ENCODE measurements around the gene PRIMA1. TPM values are rescaled to one million over a fixed set of nuclear protein-coding genes. Genes with fewer than 3 reads are reported as not detected.

The PRIMA1 gene
- total and polyA plus RNA-seq, 2 experiments from 2014 or later, result 0.53 to 5.7 TPM

DNA sequence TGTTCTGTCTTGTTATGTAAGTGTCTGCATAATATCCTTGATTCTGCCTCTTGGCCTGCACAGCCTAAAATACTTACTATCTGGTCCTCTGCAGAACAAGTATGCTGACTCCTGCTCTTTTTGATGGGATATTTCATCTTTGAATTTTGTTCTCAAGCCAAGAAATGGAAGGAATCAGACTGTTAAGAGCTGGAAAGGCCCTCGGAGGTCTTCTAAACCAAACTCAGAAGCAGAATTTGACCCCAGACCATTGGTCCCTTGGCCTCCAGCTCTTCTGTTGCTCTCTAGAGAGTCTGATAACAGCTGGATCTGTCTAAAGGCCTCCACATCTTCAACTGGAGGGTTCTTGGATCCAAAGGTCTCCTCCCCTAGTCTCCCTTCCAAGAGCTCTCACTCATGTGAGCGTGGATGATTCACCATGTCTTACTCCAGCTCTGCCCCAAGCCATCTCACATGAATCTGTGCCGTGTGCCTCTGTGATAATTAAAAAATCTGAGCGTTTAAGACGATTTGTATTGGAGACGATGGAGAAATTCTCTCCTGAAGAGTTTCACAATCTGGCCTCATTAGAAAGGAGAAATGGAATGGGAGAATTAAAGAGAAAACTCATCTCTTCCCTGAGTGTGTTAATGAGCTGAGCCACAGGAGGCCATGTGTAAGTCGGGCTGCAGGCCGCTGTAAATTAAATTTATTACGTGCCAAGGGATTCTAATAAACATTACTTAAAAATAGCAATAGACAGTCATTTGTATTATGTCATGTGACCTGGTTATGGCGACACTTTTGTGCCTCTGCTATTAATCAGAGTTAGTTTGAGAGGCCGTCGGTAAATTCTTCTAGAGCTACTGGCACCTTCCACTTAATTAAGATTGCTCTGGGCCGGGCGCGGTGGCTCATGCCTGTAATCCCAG is 15.4 kb upstream of the PRIMA1 start:
- Histone ChIP-seq H3K36me3 (no peaks in the 10 kb centered on the region), H3K9me3 (ENCODE audit: low read depth) (no peaks in the 10 kb centered on the region), H3K27me3 (no peaks in the 10 kb centered on the region), H3K4me1 (ENCODE audit: low read depth) (no peaks in the 10 kb centered on the region), H3K27ac (no peak overlapping the region), H3K4me3 (no peak overlapping the region)
- no peak for DNase-seq (ENCODE audit: low read depth in 1 of 2, low spot score in 1 of 2)
- TF ChIP-seq, protein P1, sequence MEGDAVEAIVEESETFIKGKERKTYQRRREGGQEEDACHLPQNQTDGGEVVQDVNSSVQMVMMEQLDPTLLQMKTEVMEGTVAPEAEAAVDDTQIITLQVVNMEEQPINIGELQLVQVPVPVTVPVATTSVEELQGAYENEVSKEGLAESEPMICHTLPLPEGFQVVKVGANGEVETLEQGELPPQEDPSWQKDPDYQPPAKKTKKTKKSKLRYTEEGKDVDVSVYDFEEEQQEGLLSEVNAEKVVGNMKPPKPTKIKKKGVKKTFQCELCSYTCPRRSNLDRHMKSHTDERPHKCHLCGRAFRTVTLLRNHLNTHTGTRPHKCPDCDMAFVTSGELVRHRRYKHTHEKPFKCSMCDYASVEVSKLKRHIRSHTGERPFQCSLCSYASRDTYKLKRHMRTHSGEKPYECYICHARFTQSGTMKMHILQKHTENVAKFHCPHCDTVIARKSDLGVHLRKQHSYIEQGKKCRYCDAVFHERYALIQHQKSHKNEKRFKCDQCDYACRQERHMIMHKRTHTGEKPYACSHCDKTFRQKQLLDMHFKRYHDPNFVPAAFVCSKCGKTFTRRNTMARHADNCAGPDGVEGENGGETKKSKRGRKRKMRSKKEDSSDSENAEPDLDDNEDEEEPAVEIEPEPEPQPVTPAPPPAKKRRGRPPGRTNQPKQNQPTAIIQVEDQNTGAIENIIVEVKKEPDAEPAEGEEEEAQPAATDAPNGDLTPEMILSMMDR (IDR thresholded peaks at IDR 0.05; ENCODE audit: low read depth, low read length), result no peak

DNA sequence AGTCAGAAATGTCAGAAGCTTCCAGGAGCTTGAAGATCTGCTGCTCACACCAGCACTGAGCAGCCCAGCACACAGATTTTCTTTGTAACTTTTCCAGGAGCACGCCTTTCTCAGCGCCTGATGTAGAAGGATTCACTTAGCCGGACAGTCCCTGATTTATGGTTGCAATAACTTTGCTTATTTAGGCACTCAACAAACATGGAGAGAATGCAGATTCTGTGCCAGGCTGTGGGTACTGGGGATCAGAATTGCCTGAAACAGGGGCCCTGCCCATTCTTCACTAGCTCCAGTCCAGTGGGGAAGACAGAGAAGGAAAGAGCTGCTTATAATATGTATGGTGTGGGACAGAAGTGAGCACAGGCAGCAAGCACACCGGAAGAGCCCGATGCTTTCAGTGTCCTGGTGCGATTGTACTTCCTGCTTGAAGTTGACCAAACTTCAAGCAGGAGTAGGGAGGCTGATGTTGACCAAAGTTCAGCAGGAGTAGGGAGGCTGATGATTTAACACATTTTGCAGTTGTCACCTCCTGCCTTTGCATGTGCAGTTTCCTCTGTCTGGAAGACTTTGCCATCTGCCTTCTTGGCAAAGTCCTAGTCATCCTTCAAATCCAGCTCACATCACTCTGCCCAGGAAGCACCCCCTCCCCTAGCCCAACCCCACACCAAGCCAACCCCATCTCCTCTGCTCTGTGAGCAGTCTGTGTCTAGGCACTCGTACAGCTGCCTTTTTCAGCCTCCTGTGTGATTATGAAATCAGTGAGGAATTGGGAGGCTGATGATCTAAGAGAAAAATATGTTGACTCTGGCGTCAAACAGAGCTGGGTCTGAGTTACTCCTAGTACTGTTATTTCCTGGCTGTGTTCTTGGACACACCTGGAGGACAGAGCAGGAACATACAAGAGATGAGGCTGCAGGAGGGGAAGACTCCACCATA is 12.0 kb upstream of the PRIMA1 start:
- TF ChIP-seq, protein P1 (IDR thresholded peaks at IDR 0.05; ENCODE audit: low read depth, low read length), result no peak
- Histone ChIP-seq H3K27me3 (no peaks in the 10 kb centered on the region), H3K4me1 (ENCODE audit: low read depth) (no peaks in the 10 kb centered on the region), H3K9me3 (ENCODE audit: low read depth) (no peaks in the 10 kb centered on the region), H3K27ac (no peak overlapping the region), H3K4me3 (no peak overlapping the region), H3K36me3 (no peaks in the 10 kb centered on the region)
- no peak for DNase-seq (ENCODE audit: low read depth in 1 of 2, low spot score in 1 of 2)

DNA sequence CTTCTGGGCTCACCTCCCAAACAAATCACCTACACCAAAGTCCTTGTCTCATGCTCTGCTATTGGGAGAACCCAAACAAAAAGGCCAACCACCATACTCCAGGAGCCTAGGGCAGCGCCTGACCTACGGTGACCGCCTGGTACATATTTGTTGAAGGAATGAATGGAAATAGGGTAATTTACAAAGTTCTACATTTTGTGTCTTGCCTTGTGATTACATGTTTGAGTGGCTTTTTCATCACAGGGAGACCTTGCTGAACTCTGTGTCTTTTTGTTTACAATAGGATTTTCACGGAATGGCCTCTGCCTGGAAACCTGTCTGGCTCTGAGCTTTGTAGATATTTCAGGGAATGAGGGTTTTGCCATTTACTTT is 11.3 kb upstream of the PRIMA1 start:
- H3K27me3 ChIP-seq, result no peaks in the 10 kb centered on the region
- no peaks in the 10 kb centered on the region for H3K4me1 ChIP-seq (ENCODE audit: low read depth)
- no peak for DNase-seq (ENCODE audit: low read depth in 1 of 2, low spot score in 1 of 2)
- no peak overlapping the region for H3K4me3 ChIP-seq
- H3K27ac ChIP-seq, result no peak overlapping the region
- no peaks in the 10 kb centered on the region for H3K36me3 ChIP-seq
- TF ChIP-seq, protein P1 (IDR thresholded peaks at IDR 0.05; ENCODE audit: low read depth, low read length), result no peak
- no peaks in the 10 kb centered on the region for H3K9me3 ChIP-seq (ENCODE audit: low read depth)

DNA sequence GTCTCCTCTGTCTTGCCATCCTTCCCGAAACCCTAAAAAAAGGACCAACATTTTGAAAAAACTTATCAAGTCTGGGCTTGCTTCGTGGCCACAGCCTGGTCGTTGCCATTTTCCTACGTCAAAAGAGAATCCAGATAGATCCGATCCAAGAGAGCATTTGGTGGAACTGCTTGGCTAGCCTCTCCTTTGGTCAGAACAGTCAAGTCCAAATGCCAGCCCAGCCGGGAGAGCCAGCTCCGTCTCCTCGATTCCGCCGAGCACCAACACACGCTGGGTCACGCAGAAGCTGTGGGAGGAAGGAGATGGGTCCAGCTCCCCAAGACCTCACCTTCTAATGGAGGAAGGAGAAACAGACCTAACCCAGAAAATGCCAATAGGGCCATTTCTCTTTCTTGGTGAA is 9.3 kb upstream of the PRIMA1 start:
- Histone ChIP-seq H3K27ac (no peak overlapping the region), H3K27me3 (no peaks in the 10 kb centered on the region), H3K4me1 (ENCODE audit: low read depth) (no peaks in the 10 kb centered on the region), H3K9me3 (ENCODE audit: low read depth) (no peaks in the 10 kb centered on the region), H3K4me3 (no peak overlapping the region), H3K36me3 (no peaks in the 10 kb centered on the region)
- DNase-seq (ENCODE audit: low read depth in 1 of 2, low spot score in 1 of 2), result no peak
- TF ChIP-seq, protein P1 (IDR thresholded peaks at IDR 0.05; ENCODE audit: low read depth, low read length), result no peak

DNA sequence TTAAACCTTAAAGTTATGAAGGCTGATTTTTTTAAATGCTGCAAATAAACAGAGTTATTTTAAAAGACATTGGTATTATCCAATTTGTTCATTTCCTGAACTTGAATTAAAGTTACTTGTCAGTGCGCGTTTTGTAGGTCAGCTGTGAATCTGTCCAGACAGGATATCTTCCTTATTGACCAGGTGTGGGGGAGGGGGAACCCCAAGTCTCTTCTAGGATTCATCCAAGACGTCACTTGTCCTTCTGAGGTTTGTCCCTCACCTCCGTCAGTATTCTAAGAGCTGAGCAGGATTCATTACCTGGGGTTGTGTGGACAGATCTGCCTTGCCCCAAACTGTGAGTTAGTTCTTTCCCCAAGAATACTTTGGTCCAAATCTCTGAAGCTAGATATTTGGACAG is 8.8 kb upstream of the PRIMA1 start:
- no peak for DNase-seq (ENCODE audit: low read depth in 1 of 2, low spot score in 1 of 2)
- Histone ChIP-seq H3K9me3 (ENCODE audit: low read depth) (no peaks in the 10 kb centered on the region), H3K4me1 (ENCODE audit: low read depth) (no peaks in the 10 kb centered on the region), H3K36me3 (no peaks in the 10 kb centered on the region), H3K27ac (no peak overlapping the region), H3K4me3 (no peak overlapping the region), H3K27me3 (no peaks in the 10 kb centered on the region)
- TF ChIP-seq, protein P1 (IDR thresholded peaks at IDR 0.05; ENCODE audit: low read depth, low read length), result no peak
